ENCODE data around the gene LRFN4. TPM values are rescaled to one million over a fixed set of nuclear protein-coding genes. Genes with fewer than 3 reads are reported as not detected.

The LRFN4 gene
- total RNA-seq, 4 donors from 2014 or later, result 10.2 to 16.6 (median 12.4) TPM

DNA sequence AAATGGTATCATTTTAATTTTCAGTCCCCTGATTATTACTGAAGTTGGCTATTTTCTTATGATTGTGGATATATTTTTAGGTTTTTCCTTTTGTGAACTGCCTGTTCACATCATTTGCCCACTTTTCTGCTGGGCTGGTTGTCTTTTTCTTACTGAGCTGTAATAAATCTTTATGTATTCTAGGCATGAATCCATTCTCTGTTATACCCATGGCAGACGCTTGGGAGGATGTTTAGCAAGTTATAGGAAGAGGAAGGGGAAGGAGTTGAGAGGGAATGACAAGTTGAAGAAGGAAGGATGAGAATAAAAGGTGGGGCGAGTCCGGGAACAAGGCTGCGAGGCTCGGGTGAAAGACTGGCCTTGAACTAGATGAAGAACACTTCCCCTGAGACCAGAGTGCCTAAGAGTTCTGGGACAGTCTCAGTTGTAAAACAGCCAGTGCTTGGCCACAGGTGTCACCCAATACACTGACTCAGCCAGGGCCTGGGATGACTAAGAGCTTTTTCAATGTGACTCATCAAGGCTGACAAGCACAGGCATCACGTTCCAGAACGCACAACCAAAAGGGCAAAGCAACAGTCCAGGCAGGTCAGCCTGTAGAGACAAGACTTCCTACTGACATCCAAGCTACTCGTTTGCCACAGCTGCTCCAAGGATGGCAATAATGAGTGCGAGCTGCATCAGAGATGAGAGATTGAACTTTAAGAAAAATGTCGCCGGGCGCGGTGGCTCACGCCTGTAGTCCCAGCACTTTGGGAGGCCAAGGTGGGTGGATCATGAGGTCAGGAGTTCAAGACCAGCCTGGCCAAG is 35.2 kb downstream of the LRFN4 start:
- DNase-seq (ENCODE audit: low spot score) (no peak), ATAC-seq (ENCODE audit: low FRiP score) (peak; percentile 90)
- TF ChIP-seq, protein P1, sequence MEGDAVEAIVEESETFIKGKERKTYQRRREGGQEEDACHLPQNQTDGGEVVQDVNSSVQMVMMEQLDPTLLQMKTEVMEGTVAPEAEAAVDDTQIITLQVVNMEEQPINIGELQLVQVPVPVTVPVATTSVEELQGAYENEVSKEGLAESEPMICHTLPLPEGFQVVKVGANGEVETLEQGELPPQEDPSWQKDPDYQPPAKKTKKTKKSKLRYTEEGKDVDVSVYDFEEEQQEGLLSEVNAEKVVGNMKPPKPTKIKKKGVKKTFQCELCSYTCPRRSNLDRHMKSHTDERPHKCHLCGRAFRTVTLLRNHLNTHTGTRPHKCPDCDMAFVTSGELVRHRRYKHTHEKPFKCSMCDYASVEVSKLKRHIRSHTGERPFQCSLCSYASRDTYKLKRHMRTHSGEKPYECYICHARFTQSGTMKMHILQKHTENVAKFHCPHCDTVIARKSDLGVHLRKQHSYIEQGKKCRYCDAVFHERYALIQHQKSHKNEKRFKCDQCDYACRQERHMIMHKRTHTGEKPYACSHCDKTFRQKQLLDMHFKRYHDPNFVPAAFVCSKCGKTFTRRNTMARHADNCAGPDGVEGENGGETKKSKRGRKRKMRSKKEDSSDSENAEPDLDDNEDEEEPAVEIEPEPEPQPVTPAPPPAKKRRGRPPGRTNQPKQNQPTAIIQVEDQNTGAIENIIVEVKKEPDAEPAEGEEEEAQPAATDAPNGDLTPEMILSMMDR (IDR thresholded peaks at IDR 0.05), result no peak

DNA sequence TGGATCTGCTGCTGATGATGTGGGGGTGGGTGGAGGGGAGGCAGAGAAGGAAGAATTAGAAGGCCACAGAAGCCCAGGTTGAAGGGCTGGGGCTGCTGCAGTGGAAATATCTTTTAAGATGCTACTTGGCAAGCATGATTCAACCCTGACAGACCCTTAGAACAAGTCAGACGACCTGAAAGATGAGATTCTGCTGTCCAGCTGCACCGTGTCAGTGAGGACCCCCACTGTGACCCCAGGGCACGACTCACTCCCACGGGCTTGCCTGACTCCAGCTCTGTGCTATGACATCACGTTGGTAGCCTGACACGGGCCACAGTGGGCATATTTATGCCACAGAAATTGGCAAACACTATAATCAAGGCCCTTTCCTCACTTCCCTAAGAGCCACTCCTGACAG is 36.0 kb downstream of the LRFN4 start:
- TF ChIP-seq, protein P1 (IDR thresholded peaks at IDR 0.05), result no peak
- no peak for DNase-seq (ENCODE audit: low spot score)
- ATAC-seq (ENCODE audit: low FRiP score), result no peak

DNA sequence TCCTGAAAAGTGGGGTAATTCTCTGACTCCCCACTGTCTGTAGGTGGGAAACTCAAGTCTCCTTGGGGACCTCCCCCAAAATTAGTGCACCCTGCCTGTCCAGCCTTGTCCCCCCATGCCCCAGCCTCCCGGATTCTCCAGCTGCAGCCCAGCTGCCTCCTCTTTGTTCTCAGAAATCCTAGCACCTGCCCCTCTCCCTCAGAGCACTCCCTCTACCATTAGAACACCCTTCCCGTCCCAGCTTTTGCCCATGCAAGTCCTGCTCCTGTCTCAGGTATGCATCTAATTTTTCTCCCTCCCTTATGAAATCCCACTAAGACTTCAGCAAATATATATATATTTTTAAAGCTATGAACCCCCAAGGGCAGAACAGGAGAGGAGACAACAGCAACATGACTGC is 37.3 kb downstream of the LRFN4 start:
- ATAC-seq (ENCODE audit: low FRiP score), result no peak
- DNase-seq (ENCODE audit: low spot score), result no peak
- TF ChIP-seq, protein P1 (IDR thresholded peaks at IDR 0.05), result no peak

DNA sequence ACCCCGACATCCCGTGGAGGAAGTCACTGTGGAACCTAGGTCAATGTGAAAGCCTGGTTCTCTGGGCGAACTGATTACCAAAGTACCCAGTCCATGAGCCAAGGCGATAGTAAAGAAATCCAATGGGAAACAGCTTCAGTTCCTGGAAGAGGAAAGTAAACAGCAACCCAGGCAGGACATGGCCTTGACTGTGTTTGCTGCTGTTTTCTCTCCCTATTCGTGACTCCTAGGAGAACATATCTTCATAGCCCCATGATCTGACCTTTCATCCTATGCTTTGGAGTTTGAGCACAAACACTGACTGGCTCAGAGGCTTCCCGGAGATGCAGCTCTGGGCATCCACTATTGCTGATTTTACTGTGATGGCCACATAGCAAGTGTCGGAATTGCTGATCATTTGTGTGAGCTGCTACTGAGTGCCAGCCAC is 45.1 kb downstream of the LRFN4 start:
- DNase-seq (ENCODE audit: low spot score) (no peak), ATAC-seq (ENCODE audit: low FRiP score) (peak; percentile 37)
- TF ChIP-seq, protein P1 (IDR thresholded peaks at IDR 0.05), result no peak

DNA sequence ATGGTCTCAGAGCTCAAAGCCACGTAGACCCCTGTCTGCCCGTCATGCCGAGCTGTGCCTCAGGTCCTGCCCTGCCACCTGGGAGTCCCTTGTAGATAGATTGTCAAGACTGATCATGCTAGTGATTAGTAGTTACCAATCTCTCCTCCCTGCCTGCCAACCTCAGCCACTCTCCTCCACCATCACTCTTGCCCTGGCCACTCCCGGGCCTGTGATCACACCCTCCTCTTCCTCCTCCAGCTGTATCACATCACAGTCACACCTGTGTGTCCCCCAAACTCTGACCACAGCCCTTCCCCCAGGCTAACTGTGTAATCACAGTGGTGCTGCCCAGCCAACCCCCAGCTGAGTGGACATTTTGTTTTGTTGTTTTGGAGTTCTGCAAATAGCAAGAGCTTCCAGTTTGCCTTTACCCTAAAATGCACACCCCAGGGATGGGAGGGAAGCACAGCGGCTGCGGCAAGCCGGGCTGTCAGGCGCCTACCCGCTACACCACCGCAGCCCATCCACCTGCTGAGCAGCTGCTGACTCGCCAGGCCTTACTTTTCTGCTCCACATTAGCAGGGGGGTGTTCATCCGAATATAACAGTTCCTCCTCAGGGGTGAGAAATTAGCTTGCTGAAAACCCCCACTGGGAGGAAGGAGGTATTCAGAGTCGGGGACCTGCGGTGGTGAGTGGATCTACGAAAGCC is 45.8 kb downstream of the LRFN4 start:
- DNase-seq (ENCODE audit: low spot score) (no peak), ATAC-seq (ENCODE audit: low FRiP score) (no peak)
- TF ChIP-seq, protein P1 (IDR thresholded peaks at IDR 0.05), result no peak

DNA sequence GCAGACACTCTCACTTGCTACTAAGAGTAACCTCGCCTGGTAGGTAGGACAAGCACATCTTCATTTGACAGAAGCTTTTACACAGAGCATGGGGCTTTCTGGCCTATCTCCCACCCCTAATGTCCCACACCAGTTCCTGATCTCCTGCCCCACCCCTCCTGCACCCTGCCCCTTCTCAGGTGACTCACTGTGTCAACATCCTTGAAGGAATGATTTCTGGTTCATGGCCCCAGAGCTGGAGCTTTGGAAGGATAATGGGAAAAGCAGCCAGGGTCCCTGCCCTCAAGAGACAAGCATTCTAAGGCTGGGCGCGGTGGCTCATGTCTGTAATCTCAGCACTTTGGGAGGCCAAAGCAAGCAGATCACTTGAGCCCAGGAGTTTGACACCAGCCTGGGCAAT is 47.2 kb downstream of the LRFN4 start:
- TF ChIP-seq, protein P1 (IDR thresholded peaks at IDR 0.05), result no peak
- ATAC-seq (ENCODE audit: low FRiP score) (no peak), DNase-seq (ENCODE audit: low spot score) (no peak)
